Activated naive CD8-positive, alpha-beta T cell treated with anti-CD3 and anti-CD28 coated beads, Interleukin-2, amount 10 ng/mL, durations not matched to agents 7 days and 5 days (primary cell): ENCODE measurements around the gene SMARCC1. TPM values are rescaled to one million over a fixed set of nuclear protein-coding genes. Genes with fewer than 3 reads are reported as not detected.
A peak's percentile ranks its signal among the peaks of the same experiment; 100 is the strongest.
"Not testable (repeated sequence)": the region's sequence is repeated elsewhere in the genome, so short reads cannot be mapped to it uniquely, and the experiment has no call there.

Source experiments
- ATAC-seq: fragments of 150-1000 bp; cut with Tn5 transposase; one replicate; pipeline ENCODE4 v1.10.0; 2021; ENCODE audit warnings: low read depth, moderate library complexity
- POLR2A ChIA-PET: fragments of 350-600 bp; sonication (Branson Sonifier 250); formaldehyde crosslinking; loops from one replicate; lab custom pipeline; 2021; ENCODE audit warnings: antibody characterized with exemption; lab: Charles Lee
- DNase-seq: peaks from one replicate; pipeline ENCODE4 v3.0.0; 2021
- H3K27ac Mint-ChIP-seq: one replicate; pipeline ENCODE4 v1.8.0; 2022; ENCODE audit warnings: mild to moderate bottlenecking, mixed read lengths
- H3K27me3 Mint-ChIP-seq: one replicate; pipeline ENCODE4 v1.8.0; 2022; ENCODE audit warnings: mild to moderate bottlenecking, moderate library complexity, mixed read lengths
- H3K36me3 Mint-ChIP-seq: one replicate; pipeline ENCODE4 v1.8.0; 2021; ENCODE audit warnings: mild to moderate bottlenecking, mixed read lengths
- H3K4me1 Mint-ChIP-seq: one replicate; pipeline ENCODE4 v1.8.0; 2021; ENCODE audit warnings: mixed read lengths
- H3K4me3 Mint-ChIP-seq: one replicate; pipeline ENCODE4 v1.8.0; 2022; ENCODE audit warnings: mild to moderate bottlenecking, moderate library complexity, mixed read lengths
- H3K9me3 Mint-ChIP-seq: one replicate; pipeline ENCODE4 v1.8.0; 2021; ENCODE audit warnings: mixed read lengths
- total RNA-seq, 2 experiments: library from RNA; stranded (reverse); gene quantifications; one replicate each; pipeline ENCODE4 v1.2.3, GENCODE V29; 2021

The SMARCC1 gene
- total RNA-seq, 2 experiments from 2014 or later, result 82.8 to 88.1 TPM

- H3K27ac Mint-ChIP-seq, result no peak overlapping the region
- POLR2A ChIA-PET, result no interaction called here
- H3K36me3 Mint-ChIP-seq, result peaks cover 11% of the 10 kb centered on the region
- DNase-seq (no peak), ATAC-seq (no peak)
- H3K4me1 Mint-ChIP-seq, result no peaks in the 10 kb centered on the region
- no peaks in the 10 kb centered on the region for H3K9me3 Mint-ChIP-seq
- H3K27me3 Mint-ChIP-seq, result no peaks in the 10 kb centered on the region
- H3K4me3 Mint-ChIP-seq, result no peak overlapping the region
Measured at GRCh38 chr3:47758261-47759025, 23.2 kb downstream of the SMARCC1 start.

GRCh38 chr3:47752716-47753115, 29.0 kb downstream of the SMARCC1 start:
- Mint-ChIP-seq H3K27me3 (no peaks in the 10 kb centered on the region), H3K4me1 (no peaks in the 10 kb centered on the region), H3K4me3 (no peak overlapping the region), H3K36me3 (peaks cover 19% of the 10 kb centered on the region), H3K9me3 (no peaks in the 10 kb centered on the region), H3K27ac (no peak overlapping the region)
- POLR2A ChIA-PET, result no interaction called here
- ATAC-seq (no peak), DNase-seq (no peak)

DNA sequence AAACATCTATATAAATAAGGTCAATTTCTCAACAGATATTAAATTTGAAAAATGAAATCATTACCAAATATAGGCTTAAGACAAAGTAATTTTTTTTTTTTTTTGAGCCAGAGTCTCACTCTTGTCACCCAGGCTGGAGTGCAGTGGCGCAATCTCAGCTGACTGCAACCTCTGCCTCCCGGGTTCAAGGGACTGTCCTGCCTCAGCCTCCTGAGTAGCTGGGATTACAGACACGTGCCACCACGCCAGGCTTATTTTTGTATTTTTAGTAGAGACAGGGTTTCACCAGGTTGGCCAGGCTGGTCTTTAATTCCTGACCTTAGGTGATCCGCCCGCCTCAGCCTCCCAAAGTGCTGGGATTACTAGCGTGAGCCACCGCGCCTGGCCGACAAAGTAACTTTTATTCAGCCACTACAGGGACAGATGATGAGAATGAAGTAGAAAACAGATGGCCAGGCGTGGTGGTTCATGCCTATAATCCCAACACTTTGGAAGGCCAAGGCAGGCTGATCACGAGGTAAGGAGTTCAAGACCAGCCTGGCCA, 30.8 kb downstream of the SMARCC1 start:
- H3K4me1 Mint-ChIP-seq, POLR2A ChIA-PET: not testable (repeated sequence)

GRCh38 chr3:47747558-47747957, 34.1 kb downstream of the SMARCC1 start:
- H3K9me3 Mint-ChIP-seq, result no peaks in the 10 kb centered on the region
- DNase-seq (no peak), ATAC-seq (no peak)
- no peaks in the 10 kb centered on the region for H3K27me3 Mint-ChIP-seq
- no peak overlapping the region for H3K27ac Mint-ChIP-seq
- H3K4me3 Mint-ChIP-seq, result no peak overlapping the region
- POLR2A ChIA-PET, result no interaction called here
- peaks cover 1% of the 10 kb centered on the region for H3K4me1 Mint-ChIP-seq
- peaks cover 15% of the 10 kb centered on the region for H3K36me3 Mint-ChIP-seq

More for the DNA sequence above, 30.8 kb downstream of the SMARCC1 start:
- not testable (repeated sequence) for DNase-seq, H3K9me3 Mint-ChIP-seq, ATAC-seq, H3K27ac Mint-ChIP-seq, H3K27me3 Mint-ChIP-seq, H3K4me3 Mint-ChIP-seq
- peaks cover 14% of the 10 kb centered on the region for H3K36me3 Mint-ChIP-seq

DNA sequence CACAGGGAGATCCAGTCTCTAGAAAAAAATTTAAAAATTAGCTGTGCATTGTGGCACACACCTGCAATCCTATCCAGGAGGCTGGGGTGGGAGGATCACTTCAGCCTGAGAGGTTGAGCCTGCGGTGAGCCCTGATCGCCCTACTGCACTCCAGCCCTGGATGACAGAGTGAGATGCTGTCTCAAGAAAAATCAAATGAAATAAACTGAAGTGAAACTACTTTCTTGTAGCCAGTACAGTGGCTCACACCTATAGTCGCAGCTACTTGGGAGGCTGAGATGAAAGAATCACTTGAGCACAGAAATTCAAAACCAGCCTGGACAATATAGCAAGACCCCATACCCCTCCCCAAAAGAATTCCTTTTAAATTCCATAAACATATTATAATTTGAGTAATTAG, 35.4 kb downstream of the SMARCC1 start:
- POLR2A ChIA-PET, result no interaction called here

GRCh38 chr3:47743855-47744254, 37.8 kb downstream of the SMARCC1 start:
- H3K9me3 Mint-ChIP-seq, result no peaks in the 10 kb centered on the region
- no peak overlapping the region for H3K27ac Mint-ChIP-seq
- POLR2A ChIA-PET, result no interaction called here
- peaks cover 4% of the 10 kb centered on the region for H3K4me1 Mint-ChIP-seq
- no peaks in the 10 kb centered on the region for H3K27me3 Mint-ChIP-seq
- peaks cover 11% of the 10 kb centered on the region for H3K36me3 Mint-ChIP-seq
- DNase-seq (no peak), ATAC-seq (no peak)
- no peak overlapping the region for H3K4me3 Mint-ChIP-seq

More for the DNA sequence above, 35.4 kb downstream of the SMARCC1 start:
- Mint-ChIP-seq H3K4me1 (peaks cover 4% of the 10 kb centered on the region), H3K9me3 (no peaks in the 10 kb centered on the region), H3K27ac (no peak overlapping the region), H3K27me3 (no peaks in the 10 kb centered on the region), H3K4me3 (no peak overlapping the region), H3K36me3 (peaks cover 18% of the 10 kb centered on the region)
- DNase-seq, result no peak
- no peak for ATAC-seq

DNA sequence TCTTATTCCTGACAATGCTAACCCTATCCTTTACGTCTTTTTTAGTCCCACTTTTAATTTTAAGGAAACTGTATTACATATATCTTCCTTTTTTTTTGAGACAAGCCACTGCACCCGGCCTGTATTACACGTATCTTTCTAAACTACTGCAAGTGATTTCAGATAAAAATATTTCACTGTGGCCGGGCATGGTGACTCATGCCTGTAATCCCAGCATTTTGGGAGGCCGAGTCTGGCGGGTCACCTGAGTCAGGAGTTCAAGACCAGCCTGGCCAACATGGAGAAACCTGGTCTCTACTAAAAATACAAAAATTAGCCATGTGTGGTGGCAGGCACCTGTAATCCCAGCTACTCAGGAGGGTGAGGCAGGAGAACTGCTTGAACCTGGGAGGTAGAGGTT, 38.3 kb downstream of the SMARCC1 start:
- H3K27ac Mint-ChIP-seq, H3K36me3 Mint-ChIP-seq, H3K27me3 Mint-ChIP-seq, H3K9me3 Mint-ChIP-seq, H3K4me3 Mint-ChIP-seq, H3K4me1 Mint-ChIP-seq, DNase-seq, POLR2A ChIA-PET, ATAC-seq: not testable (repeated sequence)

DNA sequence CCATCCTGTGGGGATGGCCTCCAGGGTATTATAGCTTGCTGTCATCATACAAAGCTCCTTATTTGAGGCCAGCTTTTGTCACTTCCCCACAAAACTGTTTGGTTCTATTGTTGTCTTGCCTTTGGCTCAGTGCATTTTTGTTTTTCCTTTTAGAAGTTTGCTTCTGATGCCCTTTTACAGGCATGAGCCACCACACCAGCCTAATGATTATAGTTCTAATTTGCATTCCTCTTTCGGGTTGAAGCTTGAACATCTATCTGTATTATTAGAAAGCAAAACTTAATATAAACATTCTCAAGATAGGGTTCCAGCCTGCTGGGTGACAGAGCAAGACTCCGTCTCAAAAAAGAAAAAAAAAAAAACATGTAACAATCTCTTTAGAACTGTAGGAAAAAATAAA, 39.8 kb downstream of the SMARCC1 start:
- no peak for ATAC-seq
- Mint-ChIP-seq H3K27ac (no peak overlapping the region), H3K9me3 (no peaks in the 10 kb centered on the region), H3K27me3 (no peaks in the 10 kb centered on the region), H3K4me3 (no peak overlapping the region), H3K36me3 (peaks cover 9% of the 10 kb centered on the region), H3K4me1 (peaks cover 4% of the 10 kb centered on the region)
- DNase-seq, result no peak
- POLR2A ChIA-PET, result interaction anchor here (0.6 to 0.7 kb wide), 2 partner anchors 48 to 172 kb away, joined by 3 read pairs; no protein-coding TSS in a partner anchor

- Mint-ChIP-seq H3K4me3 (no peak overlapping the region), H3K36me3 (peaks cover 34% of the 10 kb centered on the region)
- POLR2A ChIA-PET, result no interaction called here
Measured at GRCh38 chr3:47732143-47732542, 49.5 kb downstream of the SMARCC1 start.

DNA sequence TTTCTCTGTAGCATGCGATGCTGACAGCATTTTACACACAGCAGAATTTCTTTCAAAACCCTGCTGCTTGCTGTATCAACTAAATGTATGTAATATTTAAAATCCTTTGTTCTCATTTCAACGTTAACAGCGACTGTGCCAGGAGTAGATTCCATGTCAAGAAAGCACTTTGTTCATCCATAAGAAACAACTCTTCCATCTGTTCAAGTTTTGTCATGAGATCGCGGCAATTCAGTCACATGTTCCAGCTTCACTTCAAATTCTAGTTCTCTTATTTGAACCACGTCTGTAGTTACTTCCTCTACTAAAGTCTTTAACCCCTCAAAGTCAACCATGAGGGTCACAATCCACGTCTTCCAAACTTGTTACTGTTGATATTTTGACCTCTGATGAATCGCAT, 50.6 kb downstream of the SMARCC1 start:
- H3K27me3 Mint-ChIP-seq, result no peaks in the 10 kb centered on the region
- ATAC-seq, result no peak
- POLR2A ChIA-PET, result no interaction called here

More at GRCh38 chr3:47732143-47732542, 49.5 kb downstream of the SMARCC1 start:
- DNase-seq (no peak), ATAC-seq (no peak)
- Mint-ChIP-seq H3K27ac (no peak overlapping the region), H3K9me3 (no peaks in the 10 kb centered on the region), H3K27me3 (no peaks in the 10 kb centered on the region), H3K4me1 (peaks cover 6% of the 10 kb centered on the region)

GRCh38 chr3:47722859-47723258, 58.8 kb downstream of the SMARCC1 start:
- Mint-ChIP-seq H3K27me3 (no peaks in the 10 kb centered on the region), H3K4me1 (peaks cover 6% of the 10 kb centered on the region), H3K4me3 (no peak overlapping the region), H3K9me3 (no peaks in the 10 kb centered on the region), H3K27ac (no peak overlapping the region), H3K36me3 (peaks cover 9% of the 10 kb centered on the region)
- DNase-seq (no peak), ATAC-seq (no peak)
- POLR2A ChIA-PET, result no interaction called here

More for the DNA sequence above, 50.6 kb downstream of the SMARCC1 start:
- Mint-ChIP-seq H3K9me3 (no peaks in the 10 kb centered on the region), H3K27ac (peak overlapping the region; percentile 2), H3K4me3 (no peak overlapping the region), H3K36me3 (peaks cover 37% of the 10 kb centered on the region), H3K4me1 (peaks cover 6% of the 10 kb centered on the region)
- no peak for DNase-seq

DNA sequence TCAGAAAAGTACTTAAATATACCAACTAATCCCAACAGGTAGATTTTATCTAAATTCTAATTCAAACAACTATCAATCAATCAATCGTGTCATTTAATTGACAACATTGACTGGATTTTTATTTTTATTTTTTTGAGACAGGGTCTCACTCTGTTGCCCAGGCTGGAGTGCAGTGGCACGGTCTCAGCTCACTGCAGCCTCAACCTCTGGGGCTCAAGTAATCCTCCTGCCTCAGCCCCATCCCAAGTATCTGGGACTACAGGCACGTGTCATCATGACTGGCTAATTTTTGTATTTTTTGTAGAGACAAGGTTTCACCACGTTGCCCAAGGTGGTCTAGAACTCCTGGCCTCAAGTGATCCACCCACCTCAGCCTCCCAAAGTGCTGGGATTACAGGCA, 64.2 kb downstream of the SMARCC1 start:
- H3K4me3 Mint-ChIP-seq, POLR2A ChIA-PET: not testable (repeated sequence)

GRCh38 chr3:47716656-47717055, 65.0 kb downstream of the SMARCC1 start:
- ATAC-seq (no peak), DNase-seq (no peak)
- Mint-ChIP-seq H3K27me3 (no peaks in the 10 kb centered on the region), H3K27ac (no peak overlapping the region), H3K36me3 (peaks cover 23% of the 10 kb centered on the region), H3K9me3 (no peaks in the 10 kb centered on the region), H3K4me3 (no peak overlapping the region), H3K4me1 (peaks cover 5% of the 10 kb centered on the region)
- POLR2A ChIA-PET, result interaction anchor here (0.7 kb wide), 1 partner anchor 999 kb away, joined by 3 read pairs; no protein-coding TSS in a partner anchor

More for the DNA sequence above, 64.2 kb downstream of the SMARCC1 start:
- H3K4me1 Mint-ChIP-seq, DNase-seq, H3K27ac Mint-ChIP-seq, H3K27me3 Mint-ChIP-seq, H3K9me3 Mint-ChIP-seq, ATAC-seq: not testable (repeated sequence)
- peaks cover 22% of the 10 kb centered on the region for H3K36me3 Mint-ChIP-seq

- no peak overlapping the region for H3K4me3 Mint-ChIP-seq
- POLR2A ChIA-PET, result no interaction called here
- no peak for DNase-seq
- H3K9me3 Mint-ChIP-seq, result no peaks in the 10 kb centered on the region
- peaks cover 25% of the 10 kb centered on the region for H3K36me3 Mint-ChIP-seq
- peaks cover 5% of the 10 kb centered on the region for H3K4me1 Mint-ChIP-seq
- no peak for ATAC-seq
- H3K27me3 Mint-ChIP-seq, result no peaks in the 10 kb centered on the region
- H3K27ac Mint-ChIP-seq, result no peak overlapping the region
Measured at GRCh38 chr3:47715928-47716327, 65.8 kb downstream of the SMARCC1 start.
